Limb (tissue), 2 donors: ENCODE results near the gene SEL1L.
A peak's percentile ranks its signal among the peaks of the same experiment; 100 is the strongest.
"Not testable (repeated sequence)": the region's sequence is repeated elsewhere in the genome, so short reads cannot be mapped to it uniquely, and the experiment has no call there.

ENCODE experiments used
- DNase-seq, 2 donors: peaks; one replicate each; pipeline ENCODE4 v3.0.0-alpha.2; 2016; ENCODE audit errors: extremely low spot score in 2 of 2

The SEL1L gene

DNA sequence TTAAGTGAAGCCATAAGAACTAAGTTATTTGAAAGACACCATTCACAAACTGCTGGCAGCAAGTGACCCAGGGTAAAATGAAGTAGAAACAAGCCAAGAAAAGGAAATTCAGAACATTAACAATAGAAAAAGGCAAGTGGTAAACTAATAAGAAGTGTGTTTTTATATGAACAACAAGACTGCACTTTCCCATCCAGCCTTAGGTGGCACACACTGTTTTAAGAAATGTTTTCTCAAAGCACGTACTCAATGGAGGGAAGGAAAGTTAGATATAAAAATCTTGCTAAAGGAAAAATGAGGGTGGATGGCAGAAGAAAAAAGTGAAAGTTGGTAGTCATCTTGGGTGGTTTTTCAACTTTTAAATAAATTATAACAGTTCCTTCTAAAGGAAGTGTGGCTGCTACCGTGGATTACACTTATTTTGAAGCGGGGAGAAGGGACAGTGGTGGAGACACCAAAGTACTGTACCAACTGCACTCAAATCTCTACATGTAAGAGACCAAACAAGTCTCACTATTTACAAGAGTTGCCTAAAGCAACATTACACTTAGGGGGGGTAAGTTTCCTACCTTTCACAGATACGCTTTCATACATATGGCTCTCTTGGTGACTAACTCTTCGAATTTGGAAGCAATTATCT lies 58.8 kb downstream of the SEL1L start:
- DNase-seq: no peak

DNA sequence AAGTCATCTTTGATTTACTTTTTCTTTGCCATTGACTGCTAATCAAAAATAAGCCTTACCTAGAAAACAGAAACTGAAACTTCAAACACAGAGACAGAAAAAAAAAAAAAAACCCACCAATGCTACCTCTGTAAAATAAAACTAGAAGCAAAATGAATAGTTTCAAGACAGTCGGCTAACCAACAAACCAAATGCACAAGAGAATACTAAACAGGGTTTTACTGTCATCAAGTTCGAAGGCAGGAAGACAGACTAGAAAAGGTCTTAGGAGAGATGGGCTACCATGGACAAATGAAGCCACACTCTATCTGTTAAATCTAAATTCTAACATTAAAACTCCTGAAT lies 59.5 kb downstream of the SEL1L start:
- DNase-seq: no peak

DNA sequence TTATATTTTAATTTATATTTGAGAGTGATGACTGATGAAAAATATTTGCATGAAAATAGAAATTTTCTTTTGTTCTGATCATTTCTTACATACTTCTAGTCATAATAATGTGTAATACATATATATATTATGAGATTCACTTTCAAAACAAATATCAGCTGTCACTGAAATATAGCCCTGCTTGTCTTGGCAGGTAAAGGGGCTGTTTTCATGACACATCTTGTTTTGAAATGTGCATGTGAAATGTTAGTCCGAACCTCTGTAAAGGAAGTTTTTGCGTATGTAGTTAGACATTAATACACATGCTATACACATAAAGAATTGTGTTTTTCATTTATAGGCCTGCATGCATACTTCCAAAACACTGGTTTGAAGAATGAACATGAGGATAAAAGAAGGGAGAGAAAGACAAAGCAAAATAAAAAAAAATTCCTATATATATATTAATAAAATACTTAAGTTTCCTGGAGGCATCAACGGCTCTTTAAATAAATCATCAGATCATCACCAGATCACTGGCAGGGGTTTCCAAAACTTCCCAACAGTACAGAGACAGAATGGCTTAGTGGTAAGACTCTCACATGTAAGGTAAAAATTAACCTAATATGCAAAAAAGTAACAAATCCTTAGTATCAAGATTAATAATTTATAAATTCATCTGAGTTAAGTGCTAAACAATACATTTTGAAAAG lies 60.1 kb downstream of the SEL1L start:
- DNase-seq: no peak

DNA sequence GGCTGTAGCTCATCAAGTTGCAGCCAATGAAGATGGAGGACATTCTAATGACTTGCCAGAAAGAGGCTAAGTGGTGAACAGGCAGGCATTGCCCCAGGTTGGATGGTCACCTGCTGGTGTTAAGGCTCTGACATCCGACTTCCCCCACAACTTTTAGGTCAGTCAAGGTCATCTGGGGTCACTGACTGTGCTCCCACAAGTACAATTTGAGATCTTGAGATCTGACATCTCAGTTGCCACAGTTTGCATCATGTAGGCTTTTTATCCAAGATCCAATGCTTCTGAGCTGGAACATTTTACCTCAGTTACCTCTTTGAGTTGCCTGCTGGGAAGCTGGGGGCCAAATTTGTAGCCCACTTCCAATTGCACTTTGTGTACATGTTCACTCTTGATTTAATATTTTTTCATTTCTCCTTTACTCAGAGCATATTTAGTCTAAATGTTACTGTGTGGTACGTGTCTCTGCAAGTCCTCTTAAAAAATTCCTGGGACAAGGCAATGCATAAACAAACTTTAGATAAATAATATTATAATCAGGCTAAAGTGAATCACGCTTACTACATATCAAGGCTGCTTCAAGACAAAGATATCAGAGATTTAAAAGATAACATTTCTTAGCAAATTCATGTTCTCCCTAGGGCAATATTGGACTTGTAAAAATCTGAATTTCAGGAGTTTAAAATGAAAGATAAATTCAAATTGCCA lies 61.4 kb downstream of the SEL1L start:
- no peak for DNase-seq

DNA sequence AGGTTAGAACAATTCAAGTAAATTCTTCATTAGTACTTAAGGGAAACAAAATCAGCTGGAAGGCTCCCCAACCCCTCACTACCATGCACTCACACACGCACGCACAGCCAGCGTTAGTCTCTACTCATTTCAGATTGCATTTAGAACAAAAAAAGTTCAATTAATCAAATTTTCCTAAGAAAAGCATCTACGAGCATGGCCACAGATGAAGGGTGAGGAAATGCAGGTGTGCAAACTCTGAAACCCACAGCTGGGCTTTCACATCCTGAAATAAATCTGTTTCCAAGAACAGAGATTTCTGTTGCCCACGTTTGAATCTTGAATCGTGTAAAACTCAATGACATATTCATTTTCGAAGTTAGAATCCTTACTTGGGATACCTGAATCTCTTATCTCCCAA lies 62.6 kb downstream of the SEL1L start:
- DNase-seq: no peak

DNA sequence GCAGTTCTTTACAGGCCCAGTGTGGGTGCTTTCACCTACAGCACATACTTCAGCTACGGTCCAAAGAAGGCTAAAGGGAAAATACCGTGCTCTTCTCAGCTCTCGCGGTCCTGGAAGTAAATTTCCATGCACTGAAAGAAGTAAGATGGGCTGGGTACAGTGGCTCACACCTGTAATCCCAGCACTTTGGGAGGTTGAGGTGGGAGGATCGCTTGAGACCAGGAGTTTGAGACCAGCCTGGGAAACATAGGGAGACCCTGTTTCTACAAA lies 63.2 kb downstream of the SEL1L start:
- not testable (repeated sequence) for DNase-seq

DNA sequence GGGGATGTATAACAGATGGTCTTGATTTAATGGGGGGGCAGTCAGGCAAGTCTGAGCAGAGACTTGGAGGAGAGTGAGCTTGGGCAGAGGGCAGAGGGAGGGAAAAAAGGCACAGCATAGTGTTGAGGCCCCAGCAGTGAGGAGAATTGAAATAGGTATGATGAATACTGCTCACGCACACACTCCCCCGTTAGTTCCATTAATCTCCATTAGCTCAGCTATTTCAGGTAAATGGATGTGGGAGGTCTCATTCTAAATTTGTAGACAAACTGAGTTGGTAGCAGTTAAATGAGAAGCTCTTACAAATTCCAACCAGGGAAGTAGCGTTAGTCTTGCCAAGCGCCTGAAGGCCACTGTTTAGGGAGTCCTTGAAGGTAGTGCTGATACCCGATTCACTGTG lies 66.8 kb downstream of the SEL1L start:
- no peak for DNase-seq

DNA sequence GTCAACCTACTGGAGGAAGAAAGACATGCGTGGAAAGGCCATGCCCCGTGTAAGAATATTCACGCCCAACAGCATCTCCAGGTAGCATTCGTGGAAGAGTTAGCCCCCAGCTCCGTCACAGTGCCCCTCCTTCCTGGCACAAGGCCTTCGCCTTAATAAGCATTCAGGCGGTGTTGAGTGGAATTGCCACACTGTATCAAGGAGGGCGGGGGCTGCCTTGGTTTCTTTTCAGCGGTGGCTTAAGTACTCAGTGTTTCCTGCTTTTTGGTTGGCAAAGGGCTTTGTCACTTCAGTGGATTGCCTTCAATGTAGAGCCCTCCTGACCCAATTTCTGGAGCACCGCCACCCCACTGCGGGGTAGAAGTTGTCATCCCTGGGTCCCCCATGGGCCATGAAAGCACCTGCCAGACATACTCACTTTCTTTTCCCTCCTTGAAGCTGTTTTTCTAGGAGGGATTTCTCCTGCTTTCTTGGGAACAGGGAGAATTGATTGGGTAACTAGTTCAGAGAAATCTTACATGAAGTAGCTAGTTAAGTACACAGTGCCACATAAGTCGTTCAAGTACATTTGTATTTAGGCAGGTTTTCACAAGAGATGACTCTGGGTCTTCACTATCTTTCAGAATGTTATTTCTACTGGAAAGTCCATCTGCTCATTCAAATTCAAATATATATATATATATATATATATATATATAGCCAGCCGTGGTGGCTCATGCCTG lies 68.0 kb downstream of the SEL1L start:
- no peak for DNase-seq

DNA sequence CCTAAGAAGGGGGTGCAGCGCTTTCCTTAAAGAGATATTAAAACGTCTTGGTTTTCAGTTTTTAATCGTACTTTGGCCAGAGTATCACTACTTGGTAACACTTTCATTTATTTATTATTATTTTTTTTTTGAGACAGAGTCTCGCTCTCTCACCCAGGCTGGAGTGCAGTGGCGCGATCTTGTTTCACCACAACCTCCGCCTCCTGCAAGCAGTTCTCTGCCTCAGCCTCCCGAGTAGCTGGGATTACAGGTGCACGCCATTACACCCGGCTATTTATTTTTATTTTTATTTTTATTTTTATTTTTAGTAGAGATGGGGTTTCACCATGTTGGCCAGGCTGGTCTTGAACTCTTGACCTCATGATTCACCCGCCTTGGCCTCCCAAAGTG lies 68.7 kb downstream of the SEL1L start:
- not testable (repeated sequence) for DNase-seq

DNA sequence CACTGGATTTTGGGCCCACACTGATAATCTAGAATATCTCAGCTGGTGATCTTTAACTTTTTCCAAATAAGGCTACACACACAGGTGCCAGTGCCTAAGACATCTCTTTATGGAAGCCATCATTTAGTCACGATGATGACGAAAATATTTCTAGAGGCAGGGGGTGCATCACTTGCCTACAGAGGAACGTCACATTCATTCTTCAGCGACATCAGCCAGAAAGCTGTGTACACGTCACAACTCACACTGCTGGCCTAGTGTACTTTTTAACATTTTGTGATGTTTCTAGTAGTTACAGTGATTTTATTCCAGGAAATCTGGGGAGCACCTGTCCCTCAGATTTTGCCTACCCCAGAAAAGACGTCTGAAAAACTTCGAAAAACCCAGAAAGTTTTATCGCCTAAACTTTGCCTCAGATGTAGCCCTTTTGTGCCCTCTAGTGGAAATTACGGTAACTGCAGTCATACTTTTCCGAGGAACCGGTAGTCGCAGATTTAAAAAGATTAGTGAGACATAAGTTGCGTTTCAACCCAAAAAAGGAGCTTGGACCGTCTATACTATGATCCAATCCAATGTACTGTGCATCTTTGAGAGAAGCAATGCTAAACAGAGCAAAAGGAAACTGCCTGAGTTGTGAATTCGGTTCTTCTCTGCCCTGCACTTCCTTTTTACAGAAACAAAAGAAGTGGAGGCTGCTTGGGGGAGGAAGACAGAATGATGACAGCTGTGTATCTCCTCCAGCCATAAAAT lies 69.2 kb downstream of the SEL1L start:
- peak; percentile 70 to 81 for DNase-seq

DNA sequence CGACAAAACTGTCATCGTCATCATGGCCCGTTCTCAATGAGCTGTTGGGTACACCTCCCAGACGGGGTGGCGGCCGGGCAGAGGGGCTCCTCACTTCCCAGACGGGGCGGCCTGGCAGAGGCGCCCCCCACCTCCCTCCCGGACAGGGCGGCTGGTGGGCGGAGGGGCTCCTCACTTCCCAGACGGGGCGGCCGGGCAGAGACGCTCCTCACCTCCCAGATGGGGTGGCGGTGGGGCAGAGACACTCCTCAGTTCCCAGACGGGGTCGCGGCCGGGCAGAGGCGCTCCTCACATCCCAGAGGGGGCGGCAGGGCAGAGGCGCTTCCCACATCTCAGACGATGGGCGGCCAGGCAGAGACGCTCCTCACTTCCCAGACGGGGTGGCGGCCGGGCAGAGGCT lies 71.3 kb downstream of the SEL1L start:
- not testable (repeated sequence) for DNase-seq

DNA sequence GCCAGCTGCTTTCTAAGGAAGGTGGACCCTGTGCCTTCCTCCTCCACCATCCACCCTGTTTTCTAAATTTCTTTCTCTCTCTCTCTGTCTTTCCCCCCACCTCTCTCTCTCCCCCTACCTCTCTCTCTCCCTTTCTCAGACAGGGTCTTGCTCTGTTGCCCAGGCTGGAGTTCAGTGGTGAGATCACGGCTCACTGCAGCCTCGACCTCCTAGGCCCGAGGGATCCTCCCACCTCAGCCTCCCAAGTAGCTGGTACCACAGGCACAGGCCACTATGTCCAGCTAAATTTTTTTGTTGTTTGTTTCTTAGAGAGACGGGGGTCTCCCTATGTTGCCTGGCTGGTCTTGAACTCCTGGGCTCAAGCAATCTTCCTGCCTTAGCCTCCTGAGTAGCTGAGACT lies 73.7 kb downstream of the SEL1L start:
- no peak for DNase-seq

DNA sequence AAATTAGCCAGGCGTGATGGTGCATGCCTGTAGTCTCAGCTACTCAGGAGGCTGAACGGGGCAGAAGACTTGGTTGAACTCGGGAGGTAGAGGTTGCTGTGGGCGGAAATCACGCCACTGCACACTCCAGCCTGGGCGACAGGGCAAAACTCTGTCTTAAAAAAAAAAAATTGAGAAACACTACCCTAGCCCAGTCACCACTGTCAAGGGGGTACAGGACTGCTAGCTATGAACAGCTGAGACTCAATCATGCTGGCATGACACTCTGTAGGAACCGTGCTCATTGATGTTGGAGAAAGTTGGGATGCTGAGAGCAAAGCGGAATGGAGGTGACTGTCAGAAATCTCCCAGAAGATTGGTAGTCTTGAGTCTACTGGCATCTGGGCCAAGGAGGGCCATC lies 75.3 kb downstream of the SEL1L start:
- DNase-seq: peak in 1 of 2 donors; percentile 7

DNA sequence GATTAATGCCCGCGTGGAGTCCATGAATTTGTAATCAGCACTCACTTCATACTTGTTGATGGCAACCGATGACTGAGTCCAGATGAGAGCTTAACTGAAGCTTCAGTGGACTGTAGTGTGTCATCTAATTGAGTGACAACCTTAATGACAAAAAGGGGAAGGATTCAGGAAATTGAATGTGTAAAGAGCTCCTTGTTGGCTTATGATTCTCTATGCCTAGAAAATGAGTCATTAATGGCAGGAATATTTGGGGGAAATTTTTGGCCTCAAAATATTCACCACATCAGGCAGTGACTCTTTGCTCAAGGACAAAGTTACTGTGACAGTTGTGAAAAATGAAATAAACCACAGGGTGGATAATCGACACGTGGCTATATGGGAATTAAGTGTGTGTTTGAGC lies 78.3 kb downstream of the SEL1L start:
- DNase-seq: no peak

DNA sequence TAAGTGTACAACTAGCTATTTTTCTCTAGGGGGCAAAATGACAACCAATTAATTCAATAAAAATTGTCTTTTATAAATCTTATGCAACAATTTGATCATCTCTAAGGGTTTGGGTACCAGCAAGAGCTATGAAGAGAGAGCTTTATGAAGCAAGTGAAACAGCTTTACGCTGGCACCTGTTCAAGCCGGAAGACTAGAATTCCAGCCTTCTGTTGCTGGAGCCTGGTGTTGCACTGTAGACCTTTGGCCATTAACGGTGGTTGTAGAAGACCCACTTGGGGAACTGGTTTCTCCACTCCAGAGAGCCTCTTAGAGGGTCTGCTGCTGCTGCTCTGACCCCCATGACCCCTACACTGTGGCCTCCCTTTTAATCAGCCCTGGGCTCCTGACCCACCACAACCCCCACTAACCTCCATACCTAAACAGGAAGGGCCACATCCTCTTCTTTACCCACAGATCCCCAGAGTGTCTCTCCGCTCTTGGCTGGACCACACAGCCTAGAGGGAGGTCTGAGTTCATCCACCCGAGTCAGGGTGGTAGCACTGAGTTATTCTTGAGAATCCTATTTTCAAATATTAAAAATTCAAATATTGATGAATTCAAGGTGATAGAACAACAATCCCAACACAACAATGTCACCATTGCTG lies 79.0 kb downstream of the SEL1L start:
- DNase-seq: peak in 1 of 2 donors; percentile 14

DNA sequence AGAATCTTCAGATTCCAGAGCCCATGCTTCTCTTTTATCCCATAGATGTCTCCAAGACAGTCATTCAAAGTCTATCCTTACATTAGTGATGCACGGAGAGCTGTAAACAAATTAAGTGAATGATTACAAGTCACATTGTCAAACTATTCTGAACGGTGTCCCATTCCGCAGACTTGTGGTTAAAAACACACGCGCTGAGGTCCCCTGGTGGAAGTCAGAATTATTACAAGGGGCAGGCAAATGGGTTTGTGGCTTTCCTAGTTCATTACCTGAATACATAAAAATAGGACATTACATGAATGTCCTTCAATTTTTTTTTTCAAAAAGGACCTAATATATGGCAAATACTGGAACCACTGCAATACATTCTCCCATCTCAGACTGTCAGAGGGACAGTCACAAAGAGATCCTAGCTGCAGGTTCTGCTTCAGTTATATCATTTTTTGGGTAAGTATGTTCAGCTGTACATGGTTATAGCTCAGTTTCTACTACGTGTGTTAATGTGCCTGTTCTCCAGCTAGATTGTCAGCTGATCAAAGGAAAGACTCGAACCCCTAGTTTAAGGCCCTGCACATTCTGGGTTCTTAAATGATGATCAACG lies 80.4 kb downstream of the SEL1L start:
- peak; percentile 65 to 74 for DNase-seq

DNA sequence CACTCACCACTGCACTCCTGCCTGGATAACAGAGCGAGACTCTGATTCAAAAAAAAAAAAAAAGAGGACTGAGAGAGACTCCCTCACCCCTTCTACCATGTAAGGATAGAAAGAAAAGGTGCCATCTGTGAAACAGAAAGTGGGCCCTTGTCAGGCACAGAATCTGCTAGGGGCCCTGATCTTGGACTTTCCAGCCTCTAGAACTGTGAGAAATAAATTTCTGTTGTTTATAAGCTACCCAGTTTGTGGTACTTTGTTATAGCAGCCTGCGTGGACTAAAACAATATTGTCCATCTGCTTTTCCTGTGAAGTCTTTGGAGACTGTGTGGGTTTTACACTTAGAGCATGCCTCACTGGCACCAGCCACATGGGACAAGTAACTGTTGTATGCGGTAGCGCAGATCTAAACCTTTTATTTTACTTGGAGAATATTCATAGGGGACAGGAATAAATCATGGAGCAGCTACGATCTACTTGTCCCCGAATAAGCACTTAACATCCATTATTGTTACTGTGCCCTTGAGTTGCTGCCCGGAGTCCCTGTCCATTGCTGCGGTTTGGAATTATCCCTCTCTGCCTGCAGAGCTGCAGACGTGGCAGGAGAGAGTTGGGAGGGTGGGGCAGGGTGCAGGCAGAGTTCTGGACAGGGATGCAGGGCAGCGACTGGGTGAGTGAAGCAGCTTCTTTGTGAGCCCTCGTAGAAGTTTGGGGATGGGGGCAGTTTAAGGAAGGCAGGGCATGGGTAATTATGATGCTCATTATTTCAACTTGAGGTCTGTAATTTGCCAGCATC lies 81.1 kb downstream of the SEL1L start:
- DNase-seq: no peak

DNA sequence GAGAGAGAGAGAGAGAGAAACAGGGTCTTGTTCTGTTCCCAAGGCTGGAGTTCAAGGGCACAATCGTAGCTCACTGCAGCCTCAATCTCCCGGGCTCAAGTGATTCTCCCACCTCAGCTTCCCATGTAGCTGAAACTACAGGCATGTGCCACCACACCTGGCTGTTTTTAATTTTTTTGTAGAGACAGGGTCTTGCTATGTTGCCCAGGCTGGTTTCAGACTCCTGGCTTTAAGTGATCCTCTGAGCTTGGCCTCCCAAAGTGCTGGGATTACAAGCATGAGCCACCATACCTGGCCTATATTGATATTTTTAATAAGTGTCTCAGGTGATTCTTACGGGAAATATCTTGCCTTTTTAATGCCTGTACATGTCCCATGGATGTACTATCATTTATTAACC lies 82.7 kb downstream of the SEL1L start:
- no peak for DNase-seq

DNA sequence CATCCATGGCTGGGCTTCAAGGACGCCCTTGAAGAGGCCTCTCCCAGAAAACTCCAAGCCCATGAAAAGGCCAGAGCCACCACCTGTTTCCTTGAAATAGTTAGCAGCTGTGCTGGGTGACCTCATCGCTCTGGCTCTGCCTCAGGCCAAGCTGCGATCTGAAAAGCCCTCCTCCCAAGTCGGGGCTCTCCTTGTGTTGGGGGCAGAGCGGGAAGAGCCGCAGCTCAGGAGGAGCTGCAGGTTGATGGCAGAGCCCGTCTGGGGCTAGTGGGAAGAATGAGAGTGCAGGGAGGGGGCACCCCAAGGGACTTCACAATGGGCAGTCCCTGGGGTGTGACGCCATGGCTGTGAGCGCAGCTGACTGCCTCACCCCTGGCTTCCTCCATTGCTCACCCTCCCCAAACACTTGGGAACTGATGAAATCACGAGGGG lies 83.5 kb downstream of the SEL1L start:
- peak; percentile 73 to 89 for DNase-seq

DNA sequence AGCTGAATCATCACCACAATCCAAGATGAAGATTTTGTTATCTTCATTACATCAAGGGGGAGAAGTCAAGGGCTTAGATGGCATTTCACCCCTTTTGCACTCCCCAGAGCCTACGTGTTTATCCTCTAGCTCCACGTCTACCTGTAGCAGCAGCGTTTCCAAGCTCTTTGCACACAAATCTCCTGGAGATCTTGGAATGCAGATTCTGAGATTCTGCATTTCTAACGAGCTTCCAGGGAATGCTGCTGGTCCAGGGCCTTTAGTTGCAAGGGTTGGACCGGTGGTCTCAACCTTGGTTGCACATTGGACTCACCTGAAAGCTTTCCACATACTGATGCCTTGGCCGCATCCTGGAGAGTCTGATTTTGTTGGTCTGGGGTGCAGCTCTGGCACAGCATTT lies 84.1 kb downstream of the SEL1L start:
- DNase-seq: no peak
